HG03354 (cell line): Measurements from ENCODE around the gene ATP1A4.
"Not testable (repeated sequence)": the region's sequence is repeated elsewhere in the genome, so short reads cannot be mapped to it uniquely, and the experiment has no call there.

Experiments used
- ATAC-seq: cut with Tn5 transposase; IDR thresholded peaks from one replicate; pipeline ENCODE4 v1.9.1; 2021; ENCODE audit warnings: mild to moderate bottlenecking; ENCODE audit not compliant: unreplicated experiment, poor library complexity, severe bottlenecking

ATP1A4 gene

DNA sequence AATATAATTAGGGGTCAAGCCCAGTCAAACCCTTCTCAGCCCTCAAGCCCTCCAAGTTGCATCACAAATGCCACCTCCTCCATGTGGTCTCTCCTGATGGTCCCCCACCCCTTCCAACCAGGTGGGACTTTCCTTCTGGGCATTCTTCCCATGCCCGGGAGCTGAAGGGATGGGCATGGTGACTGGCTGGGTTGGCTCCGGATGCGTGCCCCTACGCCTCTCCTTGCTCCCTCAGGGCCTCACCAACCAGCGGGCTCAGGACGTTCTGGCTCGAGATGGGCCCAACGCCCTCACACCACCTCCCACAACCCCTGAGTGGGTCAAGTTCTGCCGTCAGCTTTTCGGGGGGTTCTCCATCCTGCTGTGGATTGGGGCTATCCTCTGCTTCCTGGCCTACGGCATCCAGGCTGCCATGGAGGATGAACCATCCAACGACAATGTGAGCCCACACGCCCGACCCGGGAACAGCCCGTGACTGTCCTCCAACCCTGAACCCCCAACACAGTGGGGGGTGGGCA, 28.4 kb upstream of the ATP1A4 start:
- ATAC-seq, result no peak

DNA sequence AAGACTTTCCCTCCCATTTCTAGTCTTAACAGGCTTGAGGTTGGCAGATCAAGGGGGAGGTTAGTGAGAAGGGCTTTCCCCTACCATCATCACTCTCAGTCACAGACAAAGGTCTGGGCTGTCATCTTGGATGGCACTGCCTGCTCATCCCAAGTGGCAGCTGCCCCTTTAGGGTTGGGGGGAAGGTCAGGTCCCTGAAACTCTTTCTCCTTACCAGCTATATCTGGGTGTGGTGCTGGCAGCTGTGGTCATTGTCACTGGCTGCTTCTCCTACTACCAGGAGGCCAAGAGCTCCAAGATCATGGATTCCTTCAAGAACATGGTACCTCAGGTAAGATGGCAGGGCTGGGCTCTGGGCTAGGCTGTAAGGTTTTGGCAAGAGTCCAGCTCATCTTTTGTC, 27.7 kb upstream of the ATP1A4 start:
- no peak for ATAC-seq

DNA sequence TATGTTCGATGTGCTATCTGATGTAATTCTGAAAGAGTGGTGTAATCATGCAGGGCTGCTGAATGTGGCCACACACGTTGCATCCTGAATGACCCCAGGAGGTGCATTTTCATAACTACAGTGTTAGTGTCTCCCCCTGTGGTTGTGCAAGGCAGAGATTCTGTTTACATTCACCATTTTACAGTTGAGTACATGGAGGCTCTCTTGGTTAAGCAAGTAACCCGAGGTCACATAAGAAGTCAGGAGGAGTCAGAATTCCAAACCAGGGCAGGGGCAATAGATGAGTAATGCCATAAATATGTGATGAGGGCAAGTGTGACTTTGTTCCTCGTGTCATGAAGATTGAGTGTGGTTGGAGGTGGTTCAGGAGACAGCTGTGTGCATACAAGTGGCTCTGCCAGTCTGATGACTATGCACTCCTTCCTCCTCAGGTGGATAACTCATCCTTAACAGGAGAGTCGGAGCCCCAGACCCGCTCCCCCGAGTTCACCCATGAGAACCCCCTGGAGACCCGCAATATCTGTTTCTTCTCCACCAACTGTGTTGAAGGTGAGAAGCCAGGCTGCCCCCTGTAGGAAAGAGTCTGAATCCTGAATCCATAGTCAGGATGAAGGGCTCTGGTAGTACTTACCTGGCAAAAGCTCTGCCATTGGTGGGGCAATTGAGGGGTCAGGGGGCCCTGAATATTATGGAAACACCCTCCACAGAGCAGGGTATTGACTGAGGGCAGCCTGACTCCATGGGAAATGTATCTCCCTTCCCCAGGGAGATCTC, 26.5 kb upstream of the ATP1A4 start:
- ATAC-seq, result no peak

DNA sequence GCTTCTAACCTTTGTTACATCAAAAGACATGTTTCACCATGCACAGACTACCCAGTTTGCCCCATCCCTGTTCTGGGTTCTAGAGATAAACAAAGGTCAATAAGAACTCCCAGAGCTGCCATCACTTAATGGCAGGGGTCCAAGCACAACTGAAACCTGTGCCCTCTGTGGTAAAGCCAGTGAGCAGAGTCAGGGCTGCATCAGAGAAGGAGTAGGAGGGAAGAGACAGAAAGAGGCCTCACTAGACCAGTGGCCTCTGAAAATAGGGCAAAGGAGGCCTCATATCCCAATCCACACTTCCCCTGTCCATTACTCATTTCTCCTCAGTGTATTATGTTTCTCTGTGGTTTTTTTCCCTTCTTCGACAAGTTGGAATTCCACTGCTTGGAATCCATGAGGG, 25.7 kb upstream of the ATP1A4 start:
- no peak for ATAC-seq

DNA sequence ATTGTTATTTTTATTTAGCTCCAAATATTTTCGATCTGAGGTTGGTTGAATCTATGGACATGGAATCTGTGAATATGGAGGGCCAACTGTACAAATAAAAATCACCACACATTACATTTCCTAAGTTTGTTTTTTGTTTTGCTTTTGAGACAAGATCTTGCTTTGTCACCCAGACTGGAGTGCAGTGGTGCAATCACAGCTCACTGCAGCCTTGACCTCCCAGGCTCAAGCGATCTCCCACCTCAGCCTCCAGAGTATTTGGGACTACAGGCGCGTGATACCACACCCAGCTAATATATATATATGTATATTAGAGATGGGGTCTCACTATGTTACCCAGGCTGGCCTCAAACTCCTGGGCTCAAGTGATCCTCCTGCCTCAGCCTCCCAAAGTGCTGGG, 25.1 kb upstream of the ATP1A4 start:
- not testable (repeated sequence) for ATAC-seq

DNA sequence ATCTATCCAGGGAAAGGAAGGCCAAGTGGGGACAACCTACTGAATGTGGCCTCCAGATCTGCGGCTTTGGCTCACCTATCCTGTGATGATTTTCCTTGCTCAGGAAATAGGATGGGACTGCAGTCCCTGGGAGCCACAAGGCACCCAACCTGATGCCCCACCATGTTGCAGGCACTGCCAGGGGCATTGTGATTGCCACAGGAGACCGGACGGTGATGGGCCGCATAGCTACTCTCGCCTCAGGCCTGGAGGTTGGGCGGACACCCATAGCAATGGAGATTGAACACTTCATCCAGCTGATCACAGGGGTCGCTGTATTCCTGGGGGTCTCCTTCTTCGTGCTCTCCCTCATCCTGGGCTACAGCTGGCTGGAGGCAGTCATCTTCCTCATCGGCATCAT, 24.0 kb upstream of the ATP1A4 start:
- ATAC-seq, result no peak

DNA sequence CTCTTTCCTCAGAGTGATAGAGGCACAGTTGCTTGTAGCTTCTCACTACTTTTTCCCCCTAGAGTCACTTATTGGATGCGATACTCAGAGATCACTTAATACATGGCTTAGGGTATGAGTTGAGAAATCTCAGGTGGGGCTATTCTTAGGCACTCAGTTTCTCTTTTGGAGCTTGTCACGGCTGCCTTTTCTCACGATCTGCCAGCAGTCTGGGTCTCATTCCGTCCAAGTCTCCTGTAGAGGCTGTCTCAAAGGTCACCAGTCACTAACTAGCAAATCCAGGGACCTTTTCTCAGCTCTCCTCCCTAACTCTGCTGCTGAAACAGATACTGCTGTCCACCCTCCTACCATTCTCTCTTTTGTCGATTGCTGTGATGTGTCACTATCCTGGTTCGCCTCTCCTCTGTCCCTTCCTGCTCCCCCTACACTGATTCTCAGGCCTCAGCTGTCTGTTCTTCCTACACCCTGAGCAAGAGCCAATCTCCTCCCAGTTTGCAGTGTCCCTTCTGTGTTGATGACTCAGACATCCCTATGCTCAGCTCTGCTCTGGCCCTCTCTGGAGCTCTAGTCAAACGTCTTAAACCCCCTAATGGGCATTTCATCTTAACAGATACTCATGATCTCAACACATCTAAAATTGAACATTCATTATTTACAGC, 23.4 kb upstream of the ATP1A4 start:
- ATAC-seq, result no peak

DNA sequence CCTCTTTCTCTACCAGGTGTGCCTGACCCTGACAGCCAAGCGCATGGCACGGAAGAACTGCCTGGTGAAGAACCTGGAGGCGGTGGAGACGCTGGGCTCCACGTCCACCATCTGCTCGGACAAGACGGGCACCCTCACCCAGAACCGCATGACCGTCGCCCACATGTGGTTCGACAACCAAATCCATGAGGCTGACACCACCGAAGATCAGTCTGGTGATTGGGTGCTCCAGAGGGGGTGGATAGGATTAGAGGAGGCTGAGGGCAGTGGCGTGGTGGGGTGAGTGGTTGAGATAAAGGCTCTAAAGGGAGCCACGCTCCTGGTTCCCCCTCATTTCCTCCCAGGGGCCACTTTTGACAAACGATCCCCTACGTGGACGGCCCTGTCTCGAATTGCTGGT, 22.8 kb upstream of the ATP1A4 start:
- ATAC-seq, result no peak

DNA sequence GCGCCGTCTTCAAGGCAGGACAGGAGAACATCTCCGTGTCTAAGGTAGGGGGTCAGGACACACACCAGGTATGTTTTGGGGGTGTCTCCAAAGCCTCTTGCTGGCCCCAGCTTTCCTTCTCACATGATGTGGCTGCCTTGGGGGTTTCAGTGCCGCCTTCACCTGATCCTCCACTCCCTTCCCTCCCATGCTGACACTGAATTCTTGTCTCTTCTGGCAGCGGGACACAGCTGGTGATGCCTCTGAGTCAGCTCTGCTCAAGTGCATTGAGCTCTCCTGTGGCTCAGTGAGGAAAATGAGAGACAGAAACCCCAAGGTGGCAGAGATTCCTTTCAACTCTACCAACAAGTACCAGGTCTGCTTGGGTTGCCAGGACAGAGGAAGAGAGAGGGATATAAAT, 22.4 kb upstream of the ATP1A4 start:
- no peak for ATAC-seq

DNA sequence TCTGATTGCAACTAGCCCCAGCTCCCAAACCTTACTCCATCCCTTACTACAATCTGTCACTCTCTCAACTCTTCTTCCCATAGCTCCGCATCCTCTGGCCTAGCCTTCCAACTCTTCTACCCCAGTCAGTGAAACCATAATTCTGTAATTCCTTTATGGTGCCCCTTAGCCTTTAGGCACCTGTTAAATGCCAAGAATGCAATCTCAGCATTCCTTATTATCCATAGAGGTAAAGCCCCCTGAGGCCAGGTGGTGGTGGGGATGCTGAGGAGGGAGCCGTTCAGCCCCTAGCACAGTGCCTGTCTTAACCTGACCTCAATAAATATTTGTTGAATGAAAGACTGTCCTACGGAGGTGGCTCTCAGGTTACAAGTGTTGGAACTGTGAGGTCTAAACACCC, 21.8 kb upstream of the ATP1A4 start:
- no peak for ATAC-seq

DNA sequence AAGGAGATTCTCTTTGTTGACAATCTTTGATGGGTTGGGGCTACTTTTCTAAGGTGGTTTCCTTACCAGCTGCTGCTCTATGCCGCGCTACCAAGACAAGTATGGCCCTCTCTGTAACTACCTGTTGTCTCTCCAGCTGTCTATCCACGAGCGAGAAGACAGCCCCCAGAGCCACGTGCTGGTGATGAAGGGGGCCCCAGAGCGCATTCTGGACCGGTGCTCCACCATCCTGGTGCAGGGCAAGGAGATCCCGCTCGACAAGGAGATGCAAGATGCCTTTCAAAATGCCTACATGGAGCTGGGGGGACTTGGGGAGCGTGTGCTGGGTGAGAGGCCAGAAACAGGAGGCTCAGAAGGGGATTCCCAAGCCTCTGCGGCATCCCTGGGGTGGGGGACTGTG, 21.4 kb upstream of the ATP1A4 start:
- no peak for ATAC-seq

DNA sequence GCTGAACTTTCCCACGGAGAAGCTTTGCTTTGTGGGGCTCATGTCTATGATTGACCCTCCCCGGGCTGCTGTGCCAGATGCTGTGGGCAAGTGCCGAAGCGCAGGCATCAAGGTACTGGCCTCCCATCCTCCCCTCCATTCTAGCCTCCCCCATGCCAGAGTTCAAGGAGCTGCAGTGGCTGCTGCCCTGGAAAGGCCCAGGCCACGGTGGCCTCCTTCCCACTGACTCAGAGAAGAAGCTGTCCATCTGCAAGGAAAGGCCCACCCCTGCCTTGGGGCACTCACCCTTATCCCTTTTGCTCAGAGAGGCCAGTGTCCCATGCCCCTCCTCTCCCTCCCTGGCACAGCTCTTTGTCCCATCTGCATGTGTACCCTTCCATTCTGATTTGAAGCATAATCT, 20.9 kb upstream of the ATP1A4 start:
- no peak for ATAC-seq

DNA sequence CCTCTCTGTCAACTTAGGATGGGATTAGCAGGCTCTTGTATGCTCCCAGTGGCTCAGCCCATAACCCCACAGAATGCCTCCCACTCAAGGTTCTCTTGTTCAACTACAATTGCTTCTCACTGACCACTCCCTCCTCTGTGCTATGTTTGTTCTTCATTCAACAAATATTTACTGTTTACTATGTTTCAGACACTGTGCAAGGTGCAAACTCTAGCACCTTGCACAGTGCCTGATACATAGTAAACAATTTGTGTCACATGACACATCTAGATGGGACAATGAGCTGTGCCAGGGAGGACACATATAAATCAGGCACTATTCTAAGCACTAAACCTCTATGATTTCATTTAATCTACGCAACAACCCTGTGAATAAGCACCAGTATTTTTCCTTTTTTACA, 20.5 kb upstream of the ATP1A4 start:
- no peak for ATAC-seq

DNA sequence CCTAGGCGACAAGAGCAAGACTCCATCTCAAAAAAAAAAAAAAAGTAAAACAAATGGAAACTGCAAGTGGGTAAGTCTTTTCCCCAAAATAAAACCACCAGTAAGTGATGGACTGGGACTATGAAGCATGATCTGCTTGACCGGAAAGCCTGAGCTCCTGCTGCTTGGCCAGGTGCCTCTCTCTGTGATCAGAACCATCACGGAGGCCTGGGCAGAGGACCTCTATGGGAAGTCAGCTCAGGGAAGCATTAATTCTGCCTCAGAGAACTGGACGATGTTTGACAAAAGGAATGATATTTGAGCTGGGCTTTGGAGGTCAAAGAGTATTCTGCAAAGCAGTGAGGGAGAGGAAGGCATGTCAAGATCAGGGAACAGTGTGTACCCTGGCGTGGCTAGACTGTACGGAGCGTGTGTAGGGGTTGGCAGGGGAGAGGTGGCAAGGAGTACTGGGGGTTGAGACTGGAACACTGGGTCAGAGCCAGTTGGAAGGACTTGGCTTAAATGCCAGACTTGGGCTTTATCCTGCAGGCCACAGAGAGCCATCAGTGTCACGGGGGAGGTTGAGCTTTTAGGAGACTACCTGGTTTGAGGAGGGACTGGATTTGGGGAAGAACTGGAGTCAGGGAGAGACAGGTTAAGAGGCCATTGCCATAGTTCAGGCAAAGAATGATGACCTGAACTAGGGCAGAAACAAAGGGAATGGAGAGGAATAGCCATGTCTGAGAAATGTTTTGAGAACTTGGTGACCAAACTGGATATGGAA, 19.4 kb upstream of the ATP1A4 start:
- ATAC-seq, result no peak

DNA sequence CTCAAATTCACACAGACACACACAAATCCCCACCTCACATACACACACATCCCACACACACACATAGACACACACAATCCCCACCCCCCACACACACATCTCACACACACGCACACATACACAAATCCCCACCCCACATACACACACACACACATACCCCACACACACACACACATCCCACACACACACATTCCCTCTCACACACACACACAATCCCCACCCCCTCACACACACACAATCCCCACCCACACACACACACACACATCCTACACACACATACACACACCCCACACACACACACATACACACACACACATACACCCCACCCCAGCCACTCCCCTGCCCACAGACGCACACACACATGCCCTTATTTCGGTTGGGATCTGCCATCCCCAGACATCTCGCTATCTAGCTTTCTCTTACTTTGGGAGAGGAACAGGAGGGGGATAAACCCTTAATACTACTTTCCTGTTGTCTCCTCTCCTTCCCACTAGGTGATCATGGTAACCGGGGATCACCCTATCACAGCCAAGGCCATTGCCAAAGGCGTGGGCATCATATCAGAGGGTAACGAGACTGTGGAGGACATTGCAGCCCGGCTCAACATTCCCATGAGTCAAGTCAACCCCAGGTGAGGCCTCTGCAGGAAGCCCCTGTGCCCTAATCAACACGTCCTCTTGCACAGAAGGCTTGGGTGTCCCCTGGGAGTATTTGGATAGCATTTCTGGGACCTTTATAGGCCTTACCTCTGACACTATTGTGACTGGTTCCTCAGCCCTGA, 17.2 kb upstream of the ATP1A4 start:
- ATAC-seq, result no peak

DNA sequence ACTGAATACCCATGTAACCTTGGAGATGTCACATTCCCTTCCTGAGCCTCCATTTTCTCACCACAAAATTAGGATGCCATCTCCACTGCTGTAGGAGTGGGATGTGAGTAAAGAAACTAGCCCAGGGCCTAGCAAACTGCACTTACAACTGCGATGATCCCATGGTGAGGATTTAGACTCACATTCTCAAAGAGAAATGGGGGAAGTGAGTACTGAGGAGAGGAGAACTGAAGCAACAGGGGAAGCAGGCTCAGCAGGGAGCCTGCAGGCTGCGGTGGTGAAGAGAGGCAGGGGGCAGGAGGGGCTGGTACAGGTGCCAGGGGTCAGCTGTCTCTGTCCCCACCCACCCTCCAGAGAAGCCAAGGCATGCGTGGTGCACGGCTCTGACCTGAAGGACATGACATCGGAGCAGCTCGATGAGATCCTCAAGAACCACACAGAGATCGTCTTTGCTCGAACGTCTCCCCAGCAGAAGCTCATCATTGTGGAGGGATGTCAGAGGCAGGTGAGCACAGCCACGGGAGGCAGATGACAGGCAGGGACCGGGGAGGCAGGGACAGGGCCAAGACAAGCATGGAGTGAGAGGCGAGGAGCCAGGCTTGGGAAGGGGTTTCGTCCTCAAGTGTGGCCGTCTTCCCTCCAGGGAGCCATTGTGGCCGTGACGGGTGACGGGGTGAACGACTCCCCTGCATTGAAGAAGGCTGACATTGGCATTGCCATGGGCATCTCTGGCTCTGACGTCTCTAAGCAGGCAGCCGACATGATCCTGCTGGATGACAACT, 16.4 kb upstream of the ATP1A4 start:
- ATAC-seq, result no peak

DNA sequence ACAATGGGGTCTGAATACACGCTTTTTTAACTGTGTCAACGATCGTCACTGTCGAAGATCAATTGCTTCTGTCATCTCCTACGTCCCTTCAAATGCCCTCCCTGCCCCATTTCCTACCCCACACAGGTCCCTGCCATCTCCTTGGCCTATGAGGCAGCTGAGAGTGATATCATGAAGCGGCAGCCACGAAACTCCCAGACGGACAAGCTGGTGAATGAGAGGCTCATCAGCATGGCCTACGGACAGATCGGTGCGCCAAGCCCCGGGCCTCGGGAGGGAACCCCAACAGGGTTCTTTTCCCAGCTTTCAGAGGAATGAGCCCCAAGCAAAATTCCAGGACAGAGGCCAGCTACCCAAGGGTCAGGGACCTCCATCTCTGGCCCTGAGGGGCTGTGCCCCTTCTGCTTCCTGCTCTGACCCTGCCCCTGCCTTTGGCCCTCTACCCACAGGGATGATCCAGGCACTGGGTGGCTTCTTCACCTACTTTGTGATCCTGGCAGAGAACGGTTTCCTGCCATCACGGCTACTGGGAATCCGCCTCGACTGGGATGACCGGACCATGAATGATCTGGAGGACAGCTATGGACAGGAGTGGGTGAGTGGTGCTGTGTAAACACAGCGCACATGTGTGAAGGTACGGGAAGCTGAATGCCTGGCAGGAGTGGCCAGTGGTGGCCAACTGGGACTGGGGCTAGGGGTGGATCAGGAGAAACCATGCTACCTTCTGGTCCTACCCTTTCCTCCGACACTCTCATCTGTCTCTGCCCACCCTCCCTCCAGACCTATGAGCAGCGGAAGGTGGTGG, 15.1 kb upstream of the ATP1A4 start:
- ATAC-seq, result no peak

DNA sequence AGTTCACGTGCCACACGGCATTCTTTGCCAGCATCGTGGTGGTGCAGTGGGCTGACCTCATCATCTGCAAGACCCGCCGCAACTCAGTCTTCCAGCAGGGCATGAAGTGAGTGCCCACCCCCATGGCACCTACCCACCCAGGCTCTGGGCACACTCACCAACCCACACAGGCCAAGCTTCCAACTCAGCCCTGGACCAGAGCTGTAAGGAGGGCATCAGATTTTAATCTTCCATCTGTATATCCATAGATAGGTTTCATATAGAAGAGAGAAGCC, 14.5 kb upstream of the ATP1A4 start:
- ATAC-seq, result no peak
